ENCODE measurements around the gene COL5A1. TPM values are rescaled to one million over a fixed set of nuclear protein-coding genes. Genes with fewer than 3 reads are reported as not detected.

The COL5A1 gene
- total RNA-seq, 1 donor from 2014 or later = 19.8 TPM

GRCh38 chr9:134860510-134860909 is 218.9 kb downstream of the COL5A1 start:
- no peak overlapping the region for H3K4me3 Mint-ChIP-seq (ENCODE audit: low read depth)
- no peak for DNase-seq (ENCODE audit: low spot score, unreplicated experiment)
- TF ChIP-seq CTCF (IDR thresholded peaks at IDR 0.05; ENCODE audit: unreplicated experiment) = no peak
- H3K36me3 Mint-ChIP-seq (ENCODE audit: insufficient read depth) = no peaks in the 10 kb centered on the region
- peaks cover 4% of the 10 kb centered on the region for H3K9me3 Mint-ChIP-seq (ENCODE audit: low read depth)
- peaks cover 22% of the 10 kb centered on the region for H3K27me3 Mint-ChIP-seq
- H3K27ac Mint-ChIP-seq = no peak overlapping the region
- H3K4me1 Mint-ChIP-seq (ENCODE audit: low read depth) = no peaks in the 10 kb centered on the region

GRCh38 chr9:134861595-134862334 is 220.2 kb downstream of the COL5A1 start:
- H3K4me3 Mint-ChIP-seq (ENCODE audit: low read depth) = no peak overlapping the region
- H3K9me3 Mint-ChIP-seq (ENCODE audit: low read depth) = peaks cover 4% of the 10 kb centered on the region
- no peak for TF ChIP-seq CTCF (IDR thresholded peaks at IDR 0.05; ENCODE audit: unreplicated experiment)
- peaks cover 18% of the 10 kb centered on the region for H3K27me3 Mint-ChIP-seq
- H3K36me3 Mint-ChIP-seq (ENCODE audit: insufficient read depth) = no peaks in the 10 kb centered on the region
- DNase-seq (ENCODE audit: low spot score, unreplicated experiment) = no peak
- H3K4me1 Mint-ChIP-seq (ENCODE audit: low read depth) = no peaks in the 10 kb centered on the region
- no peak overlapping the region for H3K27ac Mint-ChIP-seq

GRCh38 chr9:134863306-134863902 is 221.8 kb downstream of the COL5A1 start:
- TF ChIP-seq CTCF (IDR thresholded peaks at IDR 0.05; ENCODE audit: unreplicated experiment) = no peak
- H3K9me3 Mint-ChIP-seq (ENCODE audit: low read depth) = no peaks in the 10 kb centered on the region
- no peak for DNase-seq (ENCODE audit: low spot score, unreplicated experiment)
- H3K4me1 Mint-ChIP-seq (ENCODE audit: low read depth) = no peaks in the 10 kb centered on the region
- no peaks in the 10 kb centered on the region for H3K36me3 Mint-ChIP-seq (ENCODE audit: insufficient read depth)
- H3K4me3 Mint-ChIP-seq (ENCODE audit: low read depth) = no peak overlapping the region
- H3K27me3 Mint-ChIP-seq = peaks cover 7% of the 10 kb centered on the region
- H3K27ac Mint-ChIP-seq = no peak overlapping the region

GRCh38 chr9:134863941-134864820 is 222.6 kb downstream of the COL5A1 start:
- DNase-seq (ENCODE audit: low spot score, unreplicated experiment) = no peak
- no peaks in the 10 kb centered on the region for H3K36me3 Mint-ChIP-seq (ENCODE audit: insufficient read depth)

More at GRCh38 chr9:134863941-134864820, 222.6 kb downstream of the COL5A1 start:
- Mint-ChIP-seq H3K9me3 (ENCODE audit: low read depth) (no peaks in the 10 kb centered on the region), H3K27me3 (peaks cover 5% of the 10 kb centered on the region), H3K4me3 (ENCODE audit: low read depth) (no peak overlapping the region), H3K4me1 (ENCODE audit: low read depth) (no peaks in the 10 kb centered on the region), H3K27ac (no peak overlapping the region)
- TF ChIP-seq CTCF (IDR thresholded peaks at IDR 0.05; ENCODE audit: unreplicated experiment) = no peak
